Testis (tissue), 2 donors: ENCODE data around the gene CCNF.

Experiments
- POLR2A ChIP-seq: fragments of 450-650 bp; IDR thresholded peaks from one replicate; pipeline ENCODE4 v1.6.1; 2017; ENCODE audit warnings: antibody characterized with exemption, mild to moderate bottlenecking, moderate library complexity
- TF ChIP-seq, protein P1 (sequence below), 3 experiments: fragments of 450-650 bp in 2 of 3; fragments of 200-600 bp in 1 of 3; sonication (generic) in 1 of 3; IDR thresholded peaks; one replicate each; pipeline ENCODE4 v1.5.1; 2016 to 2019; ENCODE audit warnings: antibody characterized with exemption in 3 of 3, mild to moderate bottlenecking in 2 of 3, moderate library complexity in 1 of 3

DNA sequence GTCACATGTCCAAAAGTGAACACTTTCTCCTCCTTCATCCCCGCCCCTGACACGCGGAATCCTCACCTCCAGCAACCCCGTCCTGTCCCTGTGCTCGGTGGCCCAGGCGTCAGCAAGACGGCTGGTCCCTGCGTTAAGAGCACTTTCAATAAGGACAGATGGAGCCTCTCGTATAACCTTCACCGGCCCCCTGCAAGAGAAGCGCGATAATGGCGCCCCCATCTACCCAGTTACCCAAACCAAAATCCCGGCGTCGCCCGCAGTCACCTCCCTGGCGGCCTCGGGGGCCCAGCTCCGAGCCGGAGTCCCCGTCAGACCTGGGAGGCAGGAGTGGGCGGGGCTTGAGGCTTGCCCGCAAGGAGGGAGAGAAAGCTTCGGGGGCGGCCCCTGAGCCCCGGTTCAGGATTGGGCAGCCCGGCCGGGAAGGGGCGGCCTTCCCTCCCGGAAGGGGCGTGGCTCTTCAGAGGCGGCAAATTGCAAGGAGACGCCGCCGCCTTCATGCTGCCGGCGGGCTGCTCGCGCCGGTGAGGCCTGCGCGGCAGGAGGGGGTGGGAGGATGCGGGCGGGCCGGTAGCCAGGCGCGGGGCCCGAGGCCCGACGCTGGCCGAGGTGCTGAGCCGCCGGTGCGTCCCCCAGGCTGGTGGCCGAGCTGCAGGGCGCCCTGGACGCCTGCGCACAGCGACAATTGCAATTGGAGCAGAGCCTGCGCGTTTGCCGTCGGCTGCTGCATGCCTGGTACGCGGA, 30.6 kb downstream of the CCNF start, which contains the start of gene TEDC2:
- TF ChIP-seq, protein P1, sequence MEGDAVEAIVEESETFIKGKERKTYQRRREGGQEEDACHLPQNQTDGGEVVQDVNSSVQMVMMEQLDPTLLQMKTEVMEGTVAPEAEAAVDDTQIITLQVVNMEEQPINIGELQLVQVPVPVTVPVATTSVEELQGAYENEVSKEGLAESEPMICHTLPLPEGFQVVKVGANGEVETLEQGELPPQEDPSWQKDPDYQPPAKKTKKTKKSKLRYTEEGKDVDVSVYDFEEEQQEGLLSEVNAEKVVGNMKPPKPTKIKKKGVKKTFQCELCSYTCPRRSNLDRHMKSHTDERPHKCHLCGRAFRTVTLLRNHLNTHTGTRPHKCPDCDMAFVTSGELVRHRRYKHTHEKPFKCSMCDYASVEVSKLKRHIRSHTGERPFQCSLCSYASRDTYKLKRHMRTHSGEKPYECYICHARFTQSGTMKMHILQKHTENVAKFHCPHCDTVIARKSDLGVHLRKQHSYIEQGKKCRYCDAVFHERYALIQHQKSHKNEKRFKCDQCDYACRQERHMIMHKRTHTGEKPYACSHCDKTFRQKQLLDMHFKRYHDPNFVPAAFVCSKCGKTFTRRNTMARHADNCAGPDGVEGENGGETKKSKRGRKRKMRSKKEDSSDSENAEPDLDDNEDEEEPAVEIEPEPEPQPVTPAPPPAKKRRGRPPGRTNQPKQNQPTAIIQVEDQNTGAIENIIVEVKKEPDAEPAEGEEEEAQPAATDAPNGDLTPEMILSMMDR (IDR thresholded peaks at IDR 0.05) = no peak
- no peak for TF ChIP-seq POLR2A
